HG03108 (cell line): ENCODE results near the gene L3MBTL4.
"Not testable (repeated sequence)": the region's sequence is repeated elsewhere in the genome, so short reads cannot be mapped to it uniquely, and the experiment has no call there.

ENCODE experiments used
- ATAC-seq: cut with Tn5 transposase; IDR thresholded peaks from one replicate; pipeline ENCODE4 v1.9.1; 2021; ENCODE audit warnings: moderate library complexity; ENCODE audit not compliant: unreplicated experiment

L3MBTL4 gene

GRCh38 chr18:6313415-6313814 is 101.3 kb downstream of the L3MBTL4 start:
- ATAC-seq = no peak

GRCh38 chr18:6311456-6312215 is 103.1 kb downstream of the L3MBTL4 start:
- no peak for ATAC-seq

GRCh38 chr18:6310714-6311113 is 104.0 kb downstream of the L3MBTL4 start:
- no peak for ATAC-seq

- no peak for ATAC-seq
Observed at GRCh38 chr18:6297875-6298274, 116.8 kb downstream of the L3MBTL4 start.

- ATAC-seq = no peak
Observed at GRCh38 chr18:6294148-6294784, 120.4 kb downstream of the L3MBTL4 start.

- ATAC-seq = no peak
Observed at GRCh38 chr18:6289843-6290242, 124.9 kb downstream of the L3MBTL4 start.

- no peak for ATAC-seq
Observed at GRCh38 chr18:6286585-6286984, 128.1 kb downstream of the L3MBTL4 start.

- no peak for ATAC-seq
Observed at GRCh38 chr18:6284761-6285160, 129.9 kb downstream of the L3MBTL4 start.

- no peak for ATAC-seq
Observed at GRCh38 chr18:6284300-6284699, 130.4 kb downstream of the L3MBTL4 start.

GRCh38 chr18:6281874-6282273 is 132.8 kb downstream of the L3MBTL4 start:
- ATAC-seq = no peak

GRCh38 chr18:6280211-6280743 is 134.4 kb downstream of the L3MBTL4 start:
- ATAC-seq = no peak

- ATAC-seq = no peak
Observed at GRCh38 chr18:6279308-6279707, 135.4 kb downstream of the L3MBTL4 start.

GRCh38 chr18:6273423-6273822 is 141.3 kb downstream of the L3MBTL4 start:
- no peak for ATAC-seq

- ATAC-seq = not testable (repeated sequence)
Observed at GRCh38 chr18:6272144-6272543, 142.6 kb downstream of the L3MBTL4 start.

- ATAC-seq = no peak
Observed at GRCh38 chr18:6271585-6271984, 143.1 kb downstream of the L3MBTL4 start.

GRCh38 chr18:6270771-6271216 is 143.9 kb downstream of the L3MBTL4 start:
- peak; percentile 72 for ATAC-seq

GRCh38 chr18:6269660-6270332 is 144.9 kb downstream of the L3MBTL4 start:
- ATAC-seq = no peak

GRCh38 chr18:6266212-6266611 is 148.5 kb downstream of the L3MBTL4 start:
- no peak for ATAC-seq

GRCh38 chr18:6261938-6262337 is 152.8 kb downstream of the L3MBTL4 start:
- ATAC-seq = no peak

- ATAC-seq = not testable (repeated sequence)
Observed at GRCh38 chr18:6259324-6259723, 155.4 kb downstream of the L3MBTL4 start.

GRCh38 chr18:6257950-6258349 is 156.8 kb downstream of the L3MBTL4 start:
- no peak for ATAC-seq

- no peak for ATAC-seq
Observed at GRCh38 chr18:6256521-6256920, 158.2 kb downstream of the L3MBTL4 start.
